Measurements from ENCODE around the gene HDDC3.

DNA sequence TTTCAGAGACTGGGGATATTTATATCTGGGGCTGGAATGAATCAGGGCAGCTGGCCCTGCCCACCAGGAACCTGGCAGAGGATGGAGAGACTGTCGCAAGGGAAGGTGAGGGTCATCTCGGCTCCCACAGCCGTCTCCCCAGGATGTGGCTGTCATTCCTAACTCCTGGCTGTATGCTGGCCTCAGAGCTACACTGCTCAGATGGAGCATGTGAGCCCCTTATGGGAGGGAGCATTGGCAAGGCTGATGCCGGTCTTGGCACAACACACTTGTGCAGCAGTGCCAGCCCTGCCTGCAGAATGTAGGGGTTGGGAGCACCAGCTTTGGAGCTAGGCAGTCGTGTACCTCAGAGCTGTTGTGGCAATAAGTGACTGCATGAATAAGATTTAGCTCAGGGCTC lies 27.5 kb upstream of the HDDC3 start:
- TF ChIP-seq, protein P1, sequence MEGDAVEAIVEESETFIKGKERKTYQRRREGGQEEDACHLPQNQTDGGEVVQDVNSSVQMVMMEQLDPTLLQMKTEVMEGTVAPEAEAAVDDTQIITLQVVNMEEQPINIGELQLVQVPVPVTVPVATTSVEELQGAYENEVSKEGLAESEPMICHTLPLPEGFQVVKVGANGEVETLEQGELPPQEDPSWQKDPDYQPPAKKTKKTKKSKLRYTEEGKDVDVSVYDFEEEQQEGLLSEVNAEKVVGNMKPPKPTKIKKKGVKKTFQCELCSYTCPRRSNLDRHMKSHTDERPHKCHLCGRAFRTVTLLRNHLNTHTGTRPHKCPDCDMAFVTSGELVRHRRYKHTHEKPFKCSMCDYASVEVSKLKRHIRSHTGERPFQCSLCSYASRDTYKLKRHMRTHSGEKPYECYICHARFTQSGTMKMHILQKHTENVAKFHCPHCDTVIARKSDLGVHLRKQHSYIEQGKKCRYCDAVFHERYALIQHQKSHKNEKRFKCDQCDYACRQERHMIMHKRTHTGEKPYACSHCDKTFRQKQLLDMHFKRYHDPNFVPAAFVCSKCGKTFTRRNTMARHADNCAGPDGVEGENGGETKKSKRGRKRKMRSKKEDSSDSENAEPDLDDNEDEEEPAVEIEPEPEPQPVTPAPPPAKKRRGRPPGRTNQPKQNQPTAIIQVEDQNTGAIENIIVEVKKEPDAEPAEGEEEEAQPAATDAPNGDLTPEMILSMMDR (IDR thresholded peaks at IDR 0.05) = no peak
- no peak for TF ChIP-seq POLR2A (IDR thresholded peaks at IDR 0.05)

Measured in testis (tissue), 2 donors.